ENCODE results near the gene FSTL1.

The FSTL1 gene

GRCh38 chr3:120433662-120434331, 17.0 kb downstream of the FSTL1 start:
- TF ChIP-seq CTCF (IDR thresholded peaks at IDR 0.05) = no peak
- no peak overlapping the region for H3K27ac ChIP-seq
- H3K36me3 ChIP-seq = no peaks in the 10 kb centered on the region
- no peaks in the 10 kb centered on the region for H3K27me3 ChIP-seq
- H3K4me1 ChIP-seq (ENCODE audit: control insufficient read depth in 1 of 2, insufficient read depth in 1 of 2, low read depth in 1 of 2, low read length in 1 of 2) = no peaks in the 10 kb centered on the region
- no peak overlapping the region for H3K4me3 ChIP-seq (ENCODE audit: low read depth in 1 of 2, low read length in 1 of 2)
- H3K9me3 ChIP-seq = no peaks in the 10 kb centered on the region

GRCh38 chr3:120432150-120432860, 18.5 kb downstream of the FSTL1 start:
- Histone ChIP-seq H3K36me3 (no peaks in the 10 kb centered on the region), H3K4me1 (ENCODE audit: control insufficient read depth in 1 of 2, insufficient read depth in 1 of 2, low read depth in 1 of 2, low read length in 1 of 2) (no peaks in the 10 kb centered on the region), H3K27ac (no peak overlapping the region)

GRCh38 chr3:120429921-120430361, 20.9 kb downstream of the FSTL1 start:
- Histone ChIP-seq H3K9me3 (no peaks in the 10 kb centered on the region), H3K4me1 (ENCODE audit: control insufficient read depth in 1 of 2, insufficient read depth in 1 of 2, low read depth in 1 of 2, low read length in 1 of 2) (no peaks in the 10 kb centered on the region), H3K27me3 (peaks cover 3% of the 10 kb centered on the region), H3K36me3 (no peaks in the 10 kb centered on the region), H3K4me3 (ENCODE audit: low read depth in 1 of 2, low read length in 1 of 2) (no peak overlapping the region), H3K27ac (no peak overlapping the region)
- TF ChIP-seq CTCF (IDR thresholded peaks at IDR 0.05) = no peak

More at GRCh38 chr3:120432150-120432860, 18.5 kb downstream of the FSTL1 start:
- no peaks in the 10 kb centered on the region for H3K9me3 ChIP-seq
- H3K27me3 ChIP-seq = no peaks in the 10 kb centered on the region
- no peak overlapping the region for H3K4me3 ChIP-seq (ENCODE audit: low read depth in 1 of 2, low read length in 1 of 2)
- TF ChIP-seq CTCF (IDR thresholded peaks at IDR 0.05) = no peak

- Histone ChIP-seq H3K9me3 (no peaks in the 10 kb centered on the region), H3K27me3 (peaks cover 3% of the 10 kb centered on the region), H3K4me1 (ENCODE audit: control insufficient read depth in 1 of 2, insufficient read depth in 1 of 2, low read depth in 1 of 2, low read length in 1 of 2) (no peaks in the 10 kb centered on the region), H3K27ac (no peak overlapping the region), H3K4me3 (ENCODE audit: low read depth in 1 of 2, low read length in 1 of 2) (no peak overlapping the region), H3K36me3 (no peaks in the 10 kb centered on the region)
- no peak for TF ChIP-seq CTCF (IDR thresholded peaks at IDR 0.05)
These were observed 21.9 kb downstream of the FSTL1 start for GRCh38 chr3:120428924-120429323.

- H3K4me1 ChIP-seq (ENCODE audit: control insufficient read depth in 1 of 2, insufficient read depth in 1 of 2, low read depth in 1 of 2, low read length in 1 of 2) = no peaks in the 10 kb centered on the region
- TF ChIP-seq CTCF (IDR thresholded peaks at IDR 0.05) = no peak
- H3K27ac ChIP-seq = no peak overlapping the region
- peaks cover 3% of the 10 kb centered on the region for H3K27me3 ChIP-seq
- H3K4me3 ChIP-seq (ENCODE audit: low read depth in 1 of 2, low read length in 1 of 2) = no peak overlapping the region
- H3K9me3 ChIP-seq = no peaks in the 10 kb centered on the region
- H3K36me3 ChIP-seq = no peaks in the 10 kb centered on the region
These were observed 23.6 kb downstream of the FSTL1 start for GRCh38 chr3:120427201-120427600.

All from neutrophil (primary cell).